GM18526 (cell line): ENCODE results near the gene IGFL2.

Experiments used
- POLR2A ChIP-seq: IDR thresholded peaks from 3 replicates; pipeline ENCODE4 v1.6.1; 2011; ENCODE audit not compliant: insufficient read length; ENCODE audit errors: extremely low read depth

IGFL2 gene

DNA sequence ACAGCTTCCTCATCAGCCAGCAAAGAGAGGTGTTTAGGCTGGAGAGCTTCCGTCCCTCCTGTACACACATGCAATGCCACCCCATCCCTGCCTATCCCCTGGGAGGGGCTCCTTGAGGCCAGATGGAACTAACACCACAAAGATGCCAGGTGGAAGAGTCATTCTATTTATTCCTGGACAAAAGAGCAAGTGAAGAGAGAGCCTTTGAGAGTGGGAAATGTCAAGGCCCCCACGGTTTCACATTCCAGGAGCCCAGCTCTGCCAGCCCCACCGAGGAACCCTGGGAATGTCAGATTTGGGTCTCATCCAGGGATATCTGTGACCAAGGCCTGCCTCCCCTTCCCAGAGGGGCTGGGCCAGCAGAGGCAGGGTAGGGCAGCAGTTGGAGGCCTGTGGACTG lies 50.7 kb downstream of the IGFL2 start:
- TF ChIP-seq POLR2A, result no peak

DNA sequence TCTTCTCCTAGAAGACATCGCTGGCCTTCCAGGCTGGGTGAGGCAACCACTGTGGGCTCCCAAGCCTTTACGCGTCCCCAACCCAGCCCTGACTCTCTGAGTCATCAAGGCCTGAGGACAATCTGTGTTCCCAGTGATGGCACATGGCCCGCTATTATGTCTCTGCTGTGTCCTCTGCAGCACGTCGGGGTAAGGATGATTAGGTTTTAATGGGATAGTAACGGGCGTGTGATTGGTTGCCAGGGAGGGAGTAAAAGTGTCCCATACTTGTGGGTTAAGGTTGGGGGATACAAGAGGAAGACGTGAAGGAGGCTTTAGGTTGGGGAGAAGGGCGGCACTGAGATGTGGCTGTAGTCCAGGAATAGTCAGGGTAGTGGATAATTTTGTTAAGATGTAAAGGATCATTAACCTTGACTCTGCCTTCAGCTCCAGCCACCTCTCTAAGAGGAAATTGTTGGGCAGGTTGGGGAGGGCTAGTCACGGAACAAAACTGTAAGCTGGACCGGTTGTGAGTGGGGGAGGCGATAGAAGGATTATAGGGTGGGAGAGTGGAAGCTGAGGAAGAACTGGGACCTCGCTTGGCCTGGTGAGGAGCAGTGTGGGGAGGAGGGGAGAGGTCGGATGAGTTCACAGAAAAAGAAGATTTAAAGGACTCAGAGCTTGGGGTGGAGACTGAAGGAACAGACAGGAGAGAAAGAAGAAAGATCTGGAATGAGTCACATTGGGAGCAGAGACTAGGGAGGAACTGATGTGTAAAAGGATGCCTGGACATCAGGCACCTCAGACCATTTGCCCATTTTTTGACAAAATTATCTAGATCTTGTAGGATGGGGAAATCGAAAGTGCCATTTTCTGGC lies 53.6 kb downstream of the IGFL2 start:
- no peak for TF ChIP-seq POLR2A

DNA sequence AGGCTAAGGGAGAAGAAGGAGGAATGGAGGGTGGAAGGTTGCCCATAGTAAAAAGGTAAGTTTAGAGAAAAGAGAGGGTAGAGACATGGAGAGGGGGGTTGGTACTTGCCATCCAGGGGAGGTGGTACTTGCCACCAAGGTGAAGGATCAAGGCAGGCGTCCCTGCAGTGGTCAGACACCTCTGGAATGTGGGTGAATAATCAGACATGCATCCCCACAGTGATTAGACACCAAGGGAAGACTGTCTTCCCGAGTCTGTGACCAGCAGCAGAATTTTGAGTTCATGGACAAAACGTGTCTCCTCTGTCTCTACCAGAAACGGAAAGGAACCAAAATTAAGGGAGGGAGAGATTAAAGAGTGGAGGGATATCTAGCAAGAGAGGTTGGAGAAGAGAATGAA lies 54.4 kb downstream of the IGFL2 start:
- no peak for TF ChIP-seq POLR2A

DNA sequence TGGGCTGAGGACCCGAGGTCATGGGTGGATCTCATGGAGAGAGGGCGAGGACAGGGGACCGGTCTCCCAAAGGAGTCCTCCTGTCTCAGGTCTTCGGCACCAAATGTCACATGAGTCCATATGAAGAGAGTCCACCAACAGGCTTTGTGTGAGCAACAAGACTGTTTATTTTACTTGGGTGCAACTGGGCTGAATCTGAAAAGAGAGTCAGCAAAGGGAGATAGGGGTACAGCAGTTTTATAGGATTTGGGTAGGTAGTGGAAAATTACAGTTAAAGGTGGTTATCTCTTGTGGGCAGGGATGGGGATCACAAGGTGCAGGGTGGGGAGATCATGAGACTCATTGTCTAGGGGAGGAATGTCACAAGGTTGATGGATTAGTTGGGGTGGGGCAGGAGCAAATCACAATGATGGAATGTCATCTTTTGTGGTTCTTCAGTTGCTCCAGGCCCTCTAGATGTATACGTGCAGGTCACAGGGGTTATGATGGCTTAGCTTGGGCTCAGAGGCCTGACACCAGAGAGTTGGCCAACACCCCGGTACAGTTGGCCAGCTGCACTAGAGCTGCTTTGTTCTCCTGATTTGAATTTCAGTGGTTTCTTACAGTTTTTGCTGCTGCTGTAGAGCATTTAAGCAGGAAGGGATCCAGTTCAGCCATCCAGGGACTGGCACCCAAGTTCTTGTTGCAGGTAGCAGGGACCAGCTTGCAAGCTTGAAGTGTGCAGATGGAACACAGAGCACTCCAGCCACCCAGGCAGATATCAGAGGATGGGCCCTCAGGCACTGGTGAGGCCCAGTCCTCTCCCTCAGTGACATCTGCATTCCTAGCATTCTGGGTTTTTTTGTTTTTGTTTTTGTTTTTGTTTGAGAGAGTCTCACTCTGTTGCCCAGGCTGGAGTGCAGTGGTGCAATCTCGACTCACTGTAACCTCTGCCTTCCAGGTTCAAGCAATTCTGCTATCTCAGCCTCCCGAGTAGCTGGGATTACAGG lies 55.1 kb downstream of the IGFL2 start:
- no peak for TF ChIP-seq POLR2A

DNA sequence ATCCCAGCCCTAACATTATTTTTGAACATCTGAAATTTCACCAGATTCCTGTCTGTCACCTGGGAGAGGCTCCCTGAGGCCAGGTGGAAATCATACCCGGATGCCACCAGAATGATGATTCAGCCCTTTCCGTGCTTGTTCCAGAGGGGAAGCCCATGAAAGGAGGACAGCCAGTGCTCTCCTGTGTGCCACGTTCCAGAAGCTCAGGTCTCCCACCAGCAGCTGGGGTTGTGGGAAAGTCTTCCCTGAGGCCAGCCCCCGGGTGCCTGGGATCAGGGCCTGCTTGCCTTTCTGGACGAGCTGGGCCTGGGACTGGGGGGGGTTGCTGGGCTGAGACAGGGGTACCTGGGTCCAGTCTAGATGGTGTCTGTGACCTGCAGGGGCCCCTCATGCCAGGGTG lies 56.0 kb downstream of the IGFL2 start:
- no peak for TF ChIP-seq POLR2A

DNA sequence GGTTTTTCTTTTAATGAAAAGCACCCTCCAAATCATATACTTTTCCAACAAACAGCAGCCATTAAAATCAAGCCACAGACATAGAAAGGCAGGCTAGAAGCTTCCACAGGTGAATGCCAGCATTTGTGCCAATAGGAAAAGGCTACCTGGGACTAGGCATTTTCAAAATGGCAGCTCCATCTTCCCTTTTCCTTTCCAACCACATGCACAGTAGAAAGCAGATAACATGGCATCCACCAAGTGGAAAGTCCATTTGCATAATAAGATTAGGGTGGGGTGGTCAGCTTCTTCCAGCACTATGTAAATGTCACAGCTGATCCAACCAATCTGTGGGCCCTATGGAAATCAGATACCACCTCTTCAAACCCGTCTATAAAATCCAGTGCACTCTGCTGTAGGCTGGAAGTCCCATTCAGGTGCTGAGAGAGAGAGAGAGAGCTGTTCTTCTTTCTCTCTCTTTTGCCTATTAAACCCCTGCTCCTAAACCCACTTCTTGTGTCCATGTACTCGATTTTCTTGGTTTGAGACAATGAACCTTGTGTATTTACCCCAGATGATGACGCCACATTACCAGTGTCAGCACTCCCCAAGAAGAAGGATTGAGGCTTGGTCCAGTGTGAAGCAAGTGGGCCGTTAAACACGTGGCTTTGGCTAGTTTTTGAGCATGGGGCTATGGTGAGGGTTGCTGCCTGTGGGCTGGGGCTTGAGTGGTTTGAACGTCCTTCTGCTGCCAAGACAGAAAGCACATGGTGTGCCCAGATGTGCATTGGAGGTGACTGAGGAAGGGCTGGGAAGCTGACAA lies 57.3 kb downstream of the IGFL2 start:
- TF ChIP-seq POLR2A, result no peak

DNA sequence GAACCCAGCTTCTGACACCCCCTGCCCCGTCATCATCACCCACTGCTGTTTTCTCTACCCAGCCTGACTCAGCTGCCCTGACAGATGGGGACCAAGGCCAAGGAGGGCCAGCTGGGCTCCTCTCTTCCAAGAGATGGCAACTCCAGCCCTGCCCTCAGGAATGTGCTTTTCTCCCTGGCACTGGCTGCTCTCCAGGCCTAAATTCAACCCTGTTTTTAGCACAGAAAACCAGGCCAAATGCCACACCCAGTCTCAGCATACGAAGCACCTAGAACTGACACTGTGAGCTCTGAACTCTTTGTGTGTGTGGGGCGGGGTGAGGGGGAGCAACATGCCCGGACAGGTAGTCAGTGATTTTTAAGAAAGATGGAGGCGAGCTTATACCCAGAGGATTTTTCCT lies 58.1 kb downstream of the IGFL2 start:
- TF ChIP-seq POLR2A, result no peak

DNA sequence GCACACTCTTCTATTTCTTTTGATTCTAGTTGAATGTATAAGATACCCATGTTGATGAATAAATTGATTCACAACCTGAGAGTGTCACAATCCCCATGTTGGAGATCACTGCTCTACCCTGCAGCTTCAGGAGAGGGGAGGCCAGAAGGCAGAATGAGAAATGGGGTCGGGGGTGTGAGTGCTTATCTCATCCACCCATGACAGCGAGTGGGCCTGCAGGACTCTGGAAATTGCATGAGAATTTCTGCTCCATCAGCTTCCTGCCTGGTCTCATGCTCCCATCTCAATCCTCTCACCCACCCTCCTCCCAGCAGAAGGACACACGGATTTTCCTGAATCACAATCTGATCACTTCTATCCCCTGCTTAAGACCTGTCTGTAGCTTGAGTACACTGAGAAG lies 58.6 kb downstream of the IGFL2 start:
- TF ChIP-seq POLR2A, result no peak

DNA sequence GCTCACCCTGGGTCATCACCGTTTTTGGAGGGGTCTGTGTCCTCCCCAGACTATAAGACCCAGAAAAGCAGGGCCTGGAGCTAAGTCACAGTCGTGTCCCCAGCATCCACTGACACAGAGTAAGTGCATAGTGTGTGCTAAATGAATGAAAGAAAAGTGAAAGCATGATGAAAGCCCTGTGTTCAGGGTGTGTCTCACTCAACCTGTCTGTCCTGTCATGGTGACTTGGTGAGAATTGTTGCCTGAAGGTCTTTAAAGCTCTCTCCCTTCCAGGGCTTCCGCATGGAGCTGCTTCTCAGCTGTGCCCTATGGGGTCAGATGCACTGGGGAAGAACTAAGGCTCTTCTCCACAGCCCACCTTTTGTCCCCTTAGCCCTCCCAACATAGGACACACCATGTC lies 61.0 kb downstream of the IGFL2 start:
- TF ChIP-seq POLR2A, result no peak

DNA sequence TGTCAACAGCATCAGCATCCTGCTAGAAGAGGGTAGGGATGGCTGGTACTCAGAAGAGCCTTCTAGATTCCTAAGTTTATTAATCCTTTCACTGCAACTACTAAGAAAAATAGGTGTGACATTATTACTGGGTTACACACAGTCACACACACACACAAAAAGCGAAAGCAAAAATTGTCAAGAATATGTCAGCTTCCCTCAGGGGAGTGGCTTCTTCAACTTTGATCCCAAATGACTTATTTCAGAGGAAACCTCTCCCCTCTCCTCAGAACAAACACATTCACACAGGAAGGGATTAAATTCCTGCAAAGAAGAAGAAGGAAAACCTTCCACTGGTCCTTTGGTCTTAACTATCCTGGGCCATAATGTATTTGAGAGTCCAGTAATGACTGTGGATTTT lies 61.4 kb downstream of the IGFL2 start:
- TF ChIP-seq POLR2A, result no peak

DNA sequence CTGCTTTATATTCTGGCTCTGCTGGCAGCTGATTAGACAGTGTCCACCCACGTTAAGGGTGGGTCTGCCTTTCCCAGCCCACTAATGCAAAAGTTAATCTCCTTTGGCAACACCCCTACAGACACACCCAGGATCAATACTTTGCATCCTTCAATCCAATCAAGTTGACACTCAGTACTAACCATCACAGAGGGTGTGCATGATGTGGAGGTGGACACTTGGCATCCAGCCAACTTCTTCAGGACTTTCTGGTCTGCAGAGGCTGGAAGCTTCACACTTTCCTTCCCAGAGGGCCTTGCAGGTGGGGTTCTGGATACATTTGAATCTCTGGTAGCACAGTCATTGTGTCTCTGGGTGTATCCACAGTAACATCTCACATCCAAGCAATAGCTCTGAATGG lies 62.6 kb downstream of the IGFL2 start:
- no peak for TF ChIP-seq POLR2A
